Measurements from ENCODE around the gene LBH.

Gene LBH

DNA sequence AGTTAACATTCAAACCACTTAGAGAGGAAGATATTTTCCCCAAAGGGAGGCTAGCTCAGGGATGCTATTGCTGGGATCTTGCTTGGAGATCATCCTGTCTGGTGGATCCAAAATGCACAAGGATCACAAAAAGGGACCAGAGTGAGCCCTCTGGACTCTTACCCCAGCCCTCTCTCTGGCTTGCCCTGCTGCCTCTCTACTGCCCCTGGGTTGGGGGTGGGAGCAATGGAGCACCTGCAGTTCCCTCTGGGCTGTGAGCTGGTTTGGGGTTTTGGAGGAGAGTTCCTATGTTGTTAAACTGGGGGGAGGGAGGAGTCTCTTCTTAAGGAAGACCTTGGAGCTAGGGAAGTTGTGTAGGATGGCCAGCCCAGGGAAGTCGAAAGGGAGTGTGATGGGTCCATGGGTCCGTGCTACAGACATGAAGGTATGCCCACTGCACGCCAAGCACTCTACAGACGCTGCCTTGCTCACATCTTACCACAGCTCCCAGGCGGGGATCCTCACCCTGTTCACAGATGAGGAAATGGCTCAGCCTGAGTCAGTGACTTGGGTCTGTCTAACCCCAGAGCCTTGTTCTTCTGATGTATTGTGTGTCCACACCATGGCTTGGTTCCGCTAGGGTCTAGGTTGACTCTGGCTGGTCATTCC lies 3.8 kb downstream of the LBH start:
- peak; percentile 55 for DNase-seq (ENCODE audit: low read depth, low spot score)

DNA sequence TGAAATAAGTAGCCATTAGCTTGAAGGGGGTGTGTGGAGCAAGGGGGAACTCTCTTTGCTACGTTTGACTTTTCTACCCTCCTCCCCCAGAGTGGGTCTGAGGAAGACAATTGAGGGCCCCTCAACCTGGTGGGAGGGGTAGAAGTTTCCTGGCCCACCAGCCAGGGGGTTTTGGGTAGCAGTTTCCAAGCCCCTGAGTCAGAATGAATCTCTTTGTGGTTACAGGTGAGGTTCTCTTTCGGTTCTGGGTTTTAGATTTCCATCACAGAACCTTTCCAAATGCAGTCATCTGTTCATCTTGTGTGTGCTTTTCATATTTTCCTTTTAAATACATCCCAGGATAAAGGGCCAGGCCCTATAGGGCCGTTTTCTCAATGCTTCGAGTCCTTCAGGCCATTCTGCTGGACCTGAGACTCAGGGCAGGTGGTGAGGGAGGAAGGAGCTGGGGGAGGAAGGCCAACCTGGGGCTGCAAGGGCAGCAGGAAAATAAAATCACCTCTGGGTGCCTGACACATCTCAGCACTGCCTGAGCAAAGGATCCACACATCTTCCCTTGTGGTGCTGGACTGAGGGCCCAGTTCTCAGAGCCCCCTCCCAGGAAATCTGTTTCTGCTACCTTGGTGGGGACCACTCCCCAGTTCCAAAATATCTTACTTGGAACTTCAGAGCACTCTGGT lies 4.7 kb downstream of the LBH start:
- DNase-seq (ENCODE audit: low read depth, low spot score): peak; percentile 56

DNA sequence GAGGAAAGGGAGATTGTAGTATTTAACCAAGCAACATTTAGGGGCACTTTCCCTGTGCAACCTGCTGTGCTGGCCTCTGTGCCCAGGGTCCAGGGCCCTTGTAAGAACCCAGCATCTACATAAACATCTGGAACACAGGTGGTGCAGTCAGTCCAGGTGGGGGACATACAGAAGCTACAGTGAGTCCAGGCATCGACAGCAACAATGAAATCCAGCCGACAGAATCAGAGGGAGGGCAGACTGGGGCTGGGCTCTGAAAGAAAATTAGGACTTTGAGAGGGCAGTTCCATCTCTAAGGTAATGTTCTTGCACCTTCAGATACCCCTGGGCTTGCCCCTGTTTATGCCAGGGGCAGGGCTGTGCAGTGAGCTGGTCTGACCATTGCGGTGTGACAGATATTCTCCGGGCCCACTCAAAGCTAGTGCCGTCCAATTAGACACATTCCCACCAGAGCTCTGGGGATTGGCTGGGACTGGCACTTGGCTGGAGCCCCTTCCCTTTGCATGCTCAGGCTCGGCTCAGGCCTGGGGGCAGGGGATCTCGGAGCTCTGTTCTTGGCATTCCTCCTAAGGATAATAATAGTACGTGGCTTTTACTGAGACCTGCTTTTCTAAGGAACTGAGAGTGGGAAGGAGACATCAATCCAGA lies 5.4 kb downstream of the LBH start:
- no peak for DNase-seq (ENCODE audit: low read depth, low spot score)

DNA sequence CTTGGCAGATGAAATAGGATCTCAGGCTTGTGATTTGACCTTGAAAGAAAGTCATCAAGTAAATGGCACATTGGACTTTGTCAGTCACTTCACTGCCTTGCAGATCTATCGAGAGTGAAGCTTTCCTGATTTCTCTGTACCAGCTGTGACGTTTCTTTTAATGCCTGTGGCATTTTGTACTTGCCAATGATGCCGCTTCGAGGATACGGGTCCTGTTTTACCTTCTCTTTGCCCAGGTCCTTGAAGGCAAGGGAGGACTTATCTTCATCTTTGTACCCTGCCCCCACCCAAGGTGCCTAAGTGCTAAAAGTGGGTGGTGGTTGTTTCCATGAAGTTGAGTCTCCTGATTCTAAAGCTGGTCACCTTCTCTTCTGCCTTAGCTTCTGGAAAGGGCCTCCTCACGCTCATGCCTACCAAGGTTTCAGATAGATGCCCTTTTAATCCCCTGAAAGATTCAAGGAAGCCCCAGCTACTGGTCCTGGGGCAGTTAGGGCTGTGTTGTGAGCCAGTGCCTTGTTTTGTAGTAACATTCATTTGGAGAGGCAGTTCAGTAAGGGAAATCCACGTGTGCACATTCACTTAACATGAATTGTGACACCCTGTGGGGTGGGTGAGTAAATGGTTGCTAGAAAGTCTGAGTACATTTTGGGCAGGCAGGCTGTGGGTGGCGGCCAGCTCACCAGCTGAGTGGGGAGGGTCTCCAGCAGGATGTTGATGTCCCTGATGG lies 6.1 kb downstream of the LBH start:
- no peak for DNase-seq (ENCODE audit: low read depth, low spot score)

DNA sequence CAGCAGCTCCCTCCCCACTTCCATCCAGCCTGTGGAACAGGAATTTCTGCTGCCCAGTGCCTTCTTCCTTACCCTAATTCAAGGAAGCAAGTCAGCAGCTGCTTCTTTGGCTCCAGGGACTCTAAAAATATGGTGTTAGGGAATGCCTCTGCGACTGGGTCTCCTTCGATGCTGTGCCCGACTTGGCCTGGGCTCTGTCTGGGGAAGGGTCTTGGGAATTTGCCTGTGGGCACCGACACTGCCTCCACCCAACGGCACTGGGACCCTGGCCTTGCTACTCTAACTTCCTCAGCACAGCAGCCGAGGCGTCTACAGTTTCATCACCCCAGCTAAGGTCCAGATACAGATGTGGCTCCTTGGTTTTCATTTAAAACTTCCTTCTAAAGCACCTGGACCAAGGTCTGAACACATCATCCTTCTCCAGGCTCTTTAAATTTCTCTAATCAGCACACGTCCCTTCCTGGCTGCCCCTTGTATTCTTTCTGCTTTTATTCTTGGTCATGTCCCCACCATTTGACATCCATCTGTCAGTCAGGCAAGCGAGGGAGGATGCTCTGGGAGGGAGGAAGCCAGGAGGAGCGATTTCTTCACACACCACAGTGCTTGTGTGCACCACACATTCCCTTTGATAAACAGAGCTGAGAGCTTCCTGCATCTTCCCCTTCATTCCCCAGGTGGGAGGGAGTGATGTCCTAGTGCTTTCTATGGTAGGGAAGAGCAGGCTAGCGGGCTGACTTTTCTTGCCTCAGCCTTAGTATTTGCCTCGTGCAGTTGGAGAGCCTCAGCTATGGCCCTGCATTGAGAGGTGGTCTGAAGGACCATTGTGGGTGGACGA lies 6.8 kb downstream of the LBH start:
- no peak for DNase-seq (ENCODE audit: low read depth, low spot score)

DNA sequence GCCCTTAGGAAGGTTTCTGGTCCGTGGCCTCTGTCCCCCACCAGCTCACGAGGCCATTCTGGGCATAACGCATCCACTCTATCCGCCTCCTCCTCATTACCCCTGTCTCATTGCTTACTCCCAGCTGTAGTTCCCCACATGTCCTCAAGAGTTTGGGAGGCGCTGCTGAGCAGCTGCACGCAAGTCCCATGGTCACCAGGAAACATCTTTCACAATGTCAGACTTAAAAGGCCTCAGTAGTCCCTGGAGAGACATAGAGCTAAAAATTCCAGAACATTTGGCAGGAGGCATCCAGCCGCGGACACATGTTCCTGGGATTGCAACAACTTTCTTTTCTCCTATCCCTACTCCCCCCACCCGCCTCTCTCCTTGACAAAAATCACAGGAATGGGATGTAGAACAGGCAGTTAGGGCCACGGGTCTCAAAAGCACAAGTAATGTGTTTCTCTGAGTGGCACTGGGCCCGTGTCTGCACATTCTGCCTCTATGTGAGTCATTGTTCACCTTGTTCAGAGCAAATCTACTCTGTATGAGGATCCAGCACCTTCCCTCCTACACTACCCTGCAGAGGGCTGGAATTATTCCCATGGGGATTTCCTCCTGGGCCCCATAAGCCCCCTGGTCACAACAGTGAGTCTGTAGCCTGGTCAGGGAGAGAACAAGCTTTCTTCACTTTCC lies 8.1 kb downstream of the LBH start:
- DNase-seq (ENCODE audit: low read depth, low spot score): no peak

DNA sequence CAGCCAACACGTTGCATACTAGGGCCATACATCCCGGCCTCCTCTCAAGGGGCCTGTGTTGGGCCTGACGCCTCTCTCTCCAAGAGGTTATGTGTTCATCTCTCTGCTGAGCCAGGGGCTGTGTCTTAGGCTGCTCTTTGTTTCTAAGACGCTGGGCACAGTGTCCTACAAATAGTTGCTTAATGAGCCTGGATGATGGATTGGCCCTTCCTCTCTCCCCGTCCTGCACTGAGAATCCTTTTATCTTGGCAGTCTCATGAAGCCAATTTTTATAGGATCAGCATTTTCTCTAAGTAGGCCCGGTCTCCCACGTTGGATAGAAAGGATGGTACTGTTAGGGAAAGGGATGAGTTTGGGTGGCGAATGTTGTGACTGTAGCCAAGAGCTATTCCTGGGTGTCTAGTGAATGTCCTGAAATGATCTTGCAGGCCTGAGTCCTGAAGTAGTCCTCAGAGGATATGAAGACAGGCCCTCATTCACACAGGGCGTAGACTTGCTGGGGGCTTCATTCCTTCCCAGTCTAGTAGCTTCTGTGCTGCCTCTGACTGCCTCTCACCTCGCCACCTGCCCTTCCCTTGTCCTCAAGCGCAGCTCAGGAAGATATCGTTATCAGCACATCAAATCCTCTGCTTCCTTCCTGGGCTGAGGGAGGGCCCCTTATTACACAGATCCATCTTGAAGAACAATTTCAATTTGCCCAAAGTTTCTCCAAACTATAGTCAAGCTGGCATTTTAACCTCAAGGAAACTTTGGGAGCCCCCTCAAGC lies 8.8 kb downstream of the LBH start:
- no peak for DNase-seq (ENCODE audit: low read depth, low spot score)

DNA sequence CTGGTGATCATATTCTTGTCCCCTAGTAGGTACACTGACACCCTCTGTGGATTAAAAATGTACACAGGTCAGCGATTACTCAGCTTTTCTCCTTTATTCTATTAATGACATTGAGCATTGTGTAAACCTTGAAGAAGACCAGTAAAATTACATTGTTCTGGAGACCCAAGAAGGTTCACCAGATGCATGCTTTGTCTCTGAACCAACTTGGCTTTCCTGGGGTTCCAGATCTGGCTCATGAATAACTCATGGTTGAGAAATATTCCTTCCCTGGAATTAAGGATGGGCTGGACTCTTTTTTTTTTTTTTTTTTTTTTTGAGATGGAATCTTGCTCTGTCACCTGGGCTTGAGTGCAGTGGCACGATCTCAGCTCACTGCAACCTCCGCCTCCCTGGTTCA lies 11.9 kb downstream of the LBH start:
- DNase-seq (ENCODE audit: low read depth, low spot score): no peak

DNA sequence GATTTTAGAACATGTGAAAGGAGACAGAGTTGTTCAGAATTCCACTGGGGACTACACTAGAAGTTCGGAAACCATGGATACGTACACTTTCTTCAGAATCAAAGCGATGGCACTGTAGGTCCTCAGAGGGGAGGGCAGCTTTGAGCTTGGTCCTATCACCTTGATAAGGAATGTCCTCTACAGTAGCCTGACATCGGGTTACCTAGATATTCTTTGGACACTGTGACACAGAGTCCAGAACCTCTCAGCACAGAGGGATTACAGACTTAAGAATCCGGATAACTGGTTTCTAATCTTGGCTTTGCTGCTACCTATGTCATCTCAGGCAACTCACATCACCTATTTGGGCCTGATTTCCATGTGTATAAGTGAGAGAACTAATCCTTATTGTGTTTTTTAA lies 14.0 kb downstream of the LBH start:
- no peak for DNase-seq (ENCODE audit: low read depth, low spot score)

DNA sequence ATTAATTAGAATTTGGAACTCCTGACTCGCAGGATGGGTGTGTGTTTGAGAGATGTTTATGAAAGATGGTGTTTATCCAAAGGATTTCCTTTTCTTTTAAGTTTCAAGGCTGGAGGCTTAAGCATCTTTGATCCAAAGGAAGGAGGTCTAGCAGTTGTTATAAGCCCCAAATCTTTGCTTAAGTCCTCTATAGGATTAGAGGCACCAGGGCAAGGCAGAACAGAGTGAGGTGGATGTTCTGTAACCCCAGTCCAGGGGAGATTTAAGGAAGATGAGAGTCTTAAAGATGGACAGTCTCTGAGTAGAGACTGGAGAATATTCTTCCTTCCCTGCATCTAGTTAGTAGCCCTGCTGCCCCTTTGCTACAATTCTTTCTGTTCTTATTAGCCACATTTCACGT lies 17.5 kb downstream of the LBH start:
- no peak for DNase-seq (ENCODE audit: low read depth, low spot score)

DNA sequence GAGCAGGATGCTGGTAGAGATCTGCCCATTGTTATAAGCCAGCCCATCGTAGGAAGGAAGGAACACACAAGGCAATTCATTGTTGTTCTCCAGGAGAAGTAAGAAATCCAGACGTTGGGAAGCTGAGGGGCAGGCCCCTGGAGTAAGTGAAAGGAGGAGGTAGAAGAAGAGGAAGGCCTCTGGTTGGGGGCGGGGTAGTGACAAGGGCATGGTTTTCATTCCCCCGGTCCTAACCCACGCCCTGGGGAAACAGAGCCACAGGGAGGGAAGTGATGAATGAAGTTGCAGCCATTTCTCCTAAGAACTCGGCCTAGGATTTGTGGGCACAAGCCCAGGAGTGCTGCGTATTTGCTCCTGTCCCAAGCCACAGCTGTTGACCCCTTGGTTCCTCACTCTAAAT lies 18.0 kb downstream of the LBH start:
- no peak for DNase-seq (ENCODE audit: low read depth, low spot score)

DNA sequence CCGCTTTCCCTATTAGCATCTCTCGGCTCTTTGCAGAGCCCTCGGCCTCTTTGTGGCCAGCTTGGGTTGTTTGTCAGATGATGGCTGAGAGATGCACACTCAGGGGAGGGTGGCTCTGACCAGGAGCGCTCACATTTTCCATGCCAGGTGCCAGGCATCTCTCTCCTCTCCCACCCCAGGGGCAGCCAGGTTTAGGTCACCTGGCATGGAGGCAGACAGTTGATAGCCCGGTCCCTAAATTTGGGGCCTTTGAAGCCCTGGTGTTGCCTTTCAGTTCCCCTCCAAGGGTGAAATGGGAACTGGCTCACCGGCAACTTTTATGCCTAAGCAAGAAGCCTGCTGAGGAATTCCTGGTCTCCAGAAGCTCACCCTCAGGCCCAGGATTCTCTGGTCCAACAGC lies 19.1 kb downstream of the LBH start:
- DNase-seq (ENCODE audit: low read depth, low spot score): no peak

DNA sequence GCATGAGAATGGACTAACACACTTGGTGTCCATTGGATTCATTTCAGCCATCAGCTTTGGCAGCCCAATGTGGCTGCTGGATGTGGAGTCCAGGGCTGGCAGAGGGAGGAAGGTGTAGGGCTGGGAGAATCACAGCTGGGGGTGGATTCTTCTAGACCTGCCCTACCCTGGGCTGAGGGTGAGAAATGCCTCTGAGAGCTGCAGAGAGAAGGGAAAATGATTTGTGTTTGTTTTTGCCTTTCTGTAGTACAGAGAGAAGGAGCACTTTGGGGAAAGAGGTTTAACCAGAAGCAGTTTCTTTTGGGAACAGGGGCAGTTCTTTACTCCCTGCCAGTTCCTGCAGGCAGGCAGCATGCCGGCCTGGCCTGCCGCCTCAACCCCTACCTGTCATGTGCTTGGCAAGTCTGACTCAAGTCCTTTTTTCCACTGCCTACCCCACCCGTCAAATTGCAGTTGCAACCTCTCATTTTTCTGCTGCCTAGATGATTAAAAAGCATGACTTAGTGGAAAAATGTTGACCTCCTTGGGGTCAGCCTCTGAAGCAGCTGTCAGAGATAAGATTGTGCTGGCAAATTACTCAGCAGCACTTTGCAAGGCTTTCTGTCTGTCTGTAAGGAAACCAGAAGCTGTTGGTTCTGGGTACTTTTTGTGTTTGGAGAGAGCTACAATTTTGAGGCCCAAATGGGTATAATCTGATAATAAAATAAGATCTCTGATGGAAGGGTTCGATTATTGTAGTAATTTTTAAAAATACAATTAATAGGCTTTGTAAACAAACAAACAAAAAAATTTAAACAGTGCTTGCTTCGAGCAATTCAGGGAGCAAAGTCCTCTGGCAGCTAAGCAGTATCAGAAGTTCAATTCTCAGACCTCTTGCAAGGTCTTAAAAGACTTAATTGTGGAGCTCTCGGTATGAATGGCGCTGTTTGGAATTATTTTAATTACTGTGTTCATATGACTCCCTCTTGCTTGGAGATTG lies 21.7 kb downstream of the LBH start:
- DNase-seq (ENCODE audit: low read depth, low spot score): no peak

DNA sequence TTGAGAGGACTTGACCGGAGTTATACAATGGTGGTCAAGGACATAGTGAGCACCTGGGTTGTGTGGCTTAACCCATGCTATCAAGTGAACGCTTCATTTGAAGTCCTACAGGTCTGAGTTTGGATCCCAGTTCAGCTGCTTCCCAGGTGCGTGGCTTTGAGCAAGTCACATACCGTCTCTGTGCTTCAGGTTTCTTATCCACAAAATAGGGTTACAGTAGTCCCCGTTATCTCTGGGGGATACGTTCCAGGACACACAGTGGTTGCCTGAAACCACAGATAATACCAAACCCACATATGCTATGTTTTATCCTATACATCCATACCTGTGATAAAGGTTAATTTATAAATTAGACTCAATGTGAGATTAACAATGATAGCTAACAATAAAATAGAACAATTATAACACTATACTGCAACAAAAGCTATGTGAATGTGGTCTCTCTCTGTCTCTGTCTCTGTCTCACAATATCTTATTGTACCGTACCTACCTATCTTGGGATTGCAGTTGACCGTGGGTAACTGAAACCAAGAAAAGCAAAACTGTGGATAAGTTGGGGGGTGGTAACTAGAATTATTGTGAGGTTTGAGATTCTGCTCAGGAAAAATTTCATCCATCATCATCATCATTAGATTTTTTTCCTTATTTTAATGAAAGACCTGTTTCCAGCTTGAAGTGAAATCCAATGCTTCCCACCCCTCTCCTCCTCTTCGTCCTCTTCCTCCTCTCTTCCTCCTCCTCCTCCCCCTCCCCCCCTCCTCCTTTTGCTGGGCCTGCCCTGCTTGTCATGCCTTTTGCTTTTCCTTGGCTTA lies 22.7 kb downstream of the LBH start:
- DNase-seq (ENCODE audit: low read depth, low spot score): no peak

DNA sequence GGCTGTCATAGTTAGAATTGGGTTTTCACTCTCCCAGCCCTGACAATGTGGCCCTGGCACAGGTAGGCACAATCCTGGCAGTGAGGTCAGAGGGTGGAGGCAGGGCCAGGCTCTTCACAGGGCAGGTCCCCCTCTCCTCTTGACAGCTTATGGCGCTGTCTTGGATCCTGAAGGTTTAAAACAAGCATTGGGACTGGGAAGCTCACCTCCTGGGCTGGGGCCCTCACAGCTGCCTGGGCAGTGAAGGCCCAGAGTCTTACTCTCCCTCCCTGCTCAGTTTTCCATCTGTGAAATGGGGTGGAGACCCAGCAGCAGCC lies 23.3 kb downstream of the LBH start:
- DNase-seq (ENCODE audit: low read depth, low spot score): no peak

DNA sequence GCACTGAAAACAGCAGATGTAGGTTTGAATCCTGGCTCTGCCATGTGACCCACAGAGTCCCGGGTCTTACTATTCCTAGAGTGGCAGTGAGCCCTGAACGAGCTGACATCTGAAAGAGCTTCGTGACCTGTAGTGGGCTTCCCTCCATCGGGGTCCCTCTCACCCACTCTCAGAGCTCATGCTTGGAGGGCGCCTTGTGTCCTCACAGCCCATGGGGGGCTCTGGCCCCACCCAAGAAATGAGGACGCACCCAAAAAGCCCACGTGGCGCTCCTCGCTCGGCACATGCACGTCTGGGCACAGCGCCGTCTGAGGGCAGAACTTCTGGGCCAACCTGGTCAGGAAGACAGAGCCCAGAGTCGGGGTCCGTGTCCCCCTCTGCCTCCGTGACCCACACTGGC lies 23.7 kb downstream of the LBH start:
- no peak for DNase-seq (ENCODE audit: low read depth, low spot score)

DNA sequence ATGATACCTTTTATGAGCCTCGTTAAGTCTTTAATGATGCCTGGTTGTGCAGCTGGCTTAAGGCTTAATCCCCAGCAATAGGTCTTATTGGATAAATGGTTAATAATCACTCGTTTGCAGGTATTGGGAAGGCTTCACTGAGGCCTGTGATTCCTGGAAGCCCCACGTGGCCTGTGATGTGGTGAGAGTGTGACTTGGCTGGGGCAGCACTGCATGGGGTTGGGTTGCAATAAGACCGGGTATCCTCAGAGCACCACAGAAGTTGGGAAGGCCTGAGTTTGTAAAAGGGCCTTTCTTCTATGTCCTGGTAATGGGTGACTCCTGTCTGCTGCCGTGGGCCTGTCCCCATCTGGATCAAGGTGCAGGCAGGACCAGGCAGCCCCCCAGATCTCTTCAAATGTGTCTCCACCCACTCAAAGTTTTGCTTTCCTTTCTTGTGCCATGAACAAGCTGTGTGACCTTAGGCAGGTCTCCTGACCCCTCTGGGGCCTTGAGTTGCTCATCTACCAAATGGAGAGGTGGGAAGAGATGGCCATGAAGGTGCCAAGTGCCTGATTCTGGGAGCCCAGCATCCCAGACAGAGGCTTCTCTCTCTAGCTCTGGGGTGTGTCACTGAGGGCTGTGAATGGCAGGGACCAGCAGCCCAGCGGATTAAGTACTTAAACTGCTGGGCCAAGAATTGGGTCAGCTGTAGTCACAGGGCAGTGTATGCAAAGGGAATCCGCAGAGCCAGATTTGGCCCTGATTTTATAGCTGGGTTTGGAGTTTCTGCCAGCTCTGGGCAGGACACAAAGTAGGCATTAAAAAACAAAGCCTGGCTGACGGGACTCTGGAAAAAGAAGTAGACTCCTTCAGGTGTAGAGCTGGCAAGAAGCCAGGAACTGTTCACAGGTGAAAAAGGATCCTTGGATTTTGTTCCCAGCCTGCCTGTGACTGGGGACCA lies 24.4 kb downstream of the LBH start:
- no peak for DNase-seq (ENCODE audit: low read depth, low spot score)
